Measurements from ENCODE around the gene NNMT.

Gene NNMT

DNA sequence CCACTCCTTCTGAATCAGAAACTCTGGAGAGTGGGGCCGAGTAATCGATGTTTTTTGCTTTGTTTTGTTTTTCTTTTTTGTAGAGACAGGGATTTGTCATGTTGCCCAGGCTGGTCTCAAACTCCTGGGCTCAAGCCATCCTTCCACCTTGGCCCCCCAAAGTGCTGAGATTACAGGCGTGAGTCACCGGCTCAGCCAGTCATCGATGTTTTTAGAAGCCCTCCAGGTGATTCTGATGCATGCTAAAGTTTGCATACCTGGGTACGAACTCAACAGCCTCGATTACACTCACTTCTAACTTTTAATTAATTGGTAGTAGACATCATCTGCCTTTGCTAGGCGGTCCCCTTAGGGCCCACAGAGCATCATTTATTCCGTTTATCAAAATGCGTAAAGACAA lies 53.8 kb downstream of the NNMT start:
- H3K4me3 ChIP-seq (replicated peaks; ENCODE audit: low read depth, low read length) = no peak overlapping the region

DNA sequence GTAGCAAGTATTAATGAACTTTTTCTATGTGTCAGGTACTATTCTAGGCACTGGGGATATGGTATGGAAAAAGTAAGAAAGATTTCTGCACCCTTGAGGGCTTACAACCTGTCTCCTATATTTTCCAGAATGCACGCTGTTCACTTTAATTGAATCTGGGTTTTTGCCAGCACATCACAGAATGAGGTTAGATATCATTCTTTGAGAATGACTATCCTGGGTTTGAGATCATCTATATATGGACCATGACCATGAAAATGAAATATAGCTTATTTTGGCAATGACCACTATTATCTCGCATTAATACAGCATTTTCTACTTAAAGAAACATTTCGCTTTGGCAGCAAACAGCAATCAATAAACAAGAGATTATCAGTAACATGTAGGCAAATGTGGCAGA lies 57.2 kb downstream of the NNMT start:
- no peak overlapping the region for H3K4me3 ChIP-seq (replicated peaks; ENCODE audit: low read depth, low read length)
- no peak for DNase-seq (ENCODE audit: low read depth)
- no peak for TF ChIP-seq CTCF (IDR thresholded peaks at IDR 0.05; ENCODE audit: low read length, missing control alignments)

More for the DNA sequence above, 53.8 kb downstream of the NNMT start:
- DNase-seq (ENCODE audit: low read depth) = no peak
- no peak for TF ChIP-seq CTCF (IDR thresholded peaks at IDR 0.05; ENCODE audit: low read length, missing control alignments)

DNA sequence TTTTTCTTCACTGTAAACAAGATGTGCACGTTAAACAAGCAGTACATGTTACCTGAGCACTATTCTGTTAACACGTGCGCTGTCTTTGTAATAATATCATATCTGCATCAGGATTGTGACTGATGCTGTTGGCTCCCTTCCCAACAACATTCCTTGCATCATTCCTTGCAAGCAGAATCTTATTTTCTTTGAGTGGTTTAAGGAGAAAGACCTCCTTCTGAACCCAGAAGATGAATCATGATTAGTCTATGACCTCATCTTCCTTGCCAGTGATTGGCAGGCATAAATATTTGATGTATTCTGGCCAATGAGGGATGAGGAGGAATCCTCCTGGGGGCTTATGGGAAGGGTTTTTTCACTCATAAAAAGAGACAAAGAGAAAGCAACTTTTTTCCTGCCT lies 57.9 kb downstream of the NNMT start:
- H3K4me3 ChIP-seq (replicated peaks; ENCODE audit: low read depth, low read length) = no peak overlapping the region
- peak; percentile 87 for DNase-seq (ENCODE audit: low read depth)
- no peak for TF ChIP-seq CTCF (IDR thresholded peaks at IDR 0.05; ENCODE audit: low read length, missing control alignments)

- no peak for TF ChIP-seq CTCF (IDR thresholded peaks at IDR 0.05; ENCODE audit: low read length, missing control alignments)
- no peak overlapping the region for H3K4me3 ChIP-seq (replicated peaks; ENCODE audit: low read depth, low read length)
- DNase-seq (ENCODE audit: low read depth) = peak; percentile 56
Measured at GRCh38 chr11:114358716-114359115, 62.5 kb downstream of the NNMT start.

DNA sequence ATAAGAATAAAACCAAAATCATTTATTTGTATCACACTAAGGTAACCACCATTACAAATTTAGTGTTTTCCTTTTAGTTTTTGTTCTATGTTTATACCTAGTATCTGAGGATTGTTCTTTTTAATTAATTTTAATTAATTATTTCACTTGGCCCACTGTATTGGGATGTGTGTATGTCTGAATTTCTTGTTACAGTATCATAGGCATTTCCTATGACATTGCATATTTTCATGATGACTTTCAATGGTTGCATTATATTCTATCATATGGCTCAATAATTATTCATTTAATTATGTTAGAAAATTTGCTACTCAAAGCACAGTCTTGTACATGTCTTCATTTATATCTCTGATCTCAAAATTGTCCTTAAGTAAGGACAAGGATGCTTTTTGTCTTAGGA lies 63.1 kb downstream of the NNMT start:
- no peak for TF ChIP-seq CTCF (IDR thresholded peaks at IDR 0.05; ENCODE audit: low read length, missing control alignments)
- DNase-seq (ENCODE audit: low read depth) = peak; percentile 38
- H3K4me3 ChIP-seq (replicated peaks; ENCODE audit: low read depth, low read length) = no peak overlapping the region

- TF ChIP-seq CTCF (IDR thresholded peaks at IDR 0.05; ENCODE audit: low read length, missing control alignments) = no peak
- DNase-seq (ENCODE audit: low read depth) = no peak
Measured at GRCh38 chr11:114362326-114362725, 66.1 kb downstream of the NNMT start.

GRCh38 chr11:114362958-114363357 lies 66.8 kb downstream of the NNMT start:
- H3K4me3 ChIP-seq (replicated peaks; ENCODE audit: low read depth, low read length) = no peak overlapping the region
- no peak for DNase-seq (ENCODE audit: low read depth)
- TF ChIP-seq CTCF (IDR thresholded peaks at IDR 0.05; ENCODE audit: low read length, missing control alignments) = no peak

More at GRCh38 chr11:114362326-114362725, 66.1 kb downstream of the NNMT start:
- no peak overlapping the region for H3K4me3 ChIP-seq (replicated peaks; ENCODE audit: low read depth, low read length)
